Measurements from ENCODE around the gene STOX2. TPM values are rescaled to one million over a fixed set of nuclear protein-coding genes. Genes with fewer than 3 reads are reported as not detected.

Gene STOX2
- total and polyA plus RNA-seq, 12 donors, result 1.1 to 12.9 (median 5.2) TPM

DNA sequence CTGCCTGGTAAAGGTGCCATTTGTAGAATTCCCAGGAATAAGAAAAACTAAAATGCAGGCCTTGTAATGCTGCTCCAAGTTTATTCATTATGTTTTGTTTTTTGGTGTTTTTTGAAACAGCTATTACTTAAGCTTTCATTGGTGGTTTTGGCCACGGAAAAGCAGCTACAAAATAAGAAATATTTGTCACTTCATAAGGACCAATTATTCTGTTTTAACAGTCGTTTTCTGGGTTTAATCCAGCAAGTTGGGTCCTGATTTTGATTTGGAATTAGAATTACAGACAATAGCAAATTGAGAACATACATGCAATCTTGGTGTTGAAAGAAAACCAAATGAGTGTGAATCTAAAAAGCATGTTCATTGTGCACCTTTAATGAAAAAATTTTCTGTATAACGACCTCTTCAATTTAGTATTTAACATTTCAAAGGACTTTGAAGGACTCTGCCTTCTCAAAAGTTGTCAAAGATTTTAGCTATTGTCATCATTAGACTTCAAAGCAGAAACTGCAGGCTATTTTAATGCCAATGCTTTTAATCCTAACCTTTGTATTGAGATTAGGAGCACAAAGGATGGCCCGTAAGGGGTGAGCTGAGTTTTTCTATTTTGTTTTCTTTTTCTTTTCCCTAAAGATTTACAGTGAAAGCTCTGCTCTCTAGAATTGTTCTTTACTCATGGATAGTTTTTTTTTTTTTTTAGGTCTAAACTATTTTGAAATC lies 26.7 kb upstream of the STOX2 start:
- Histone ChIP-seq H3K27ac (no peak overlapping the region), H3K4me3 (no peak overlapping the region), H3K4me1 (replicated peaks in 1 of 2) (peaks cover 0 to 9% of the 10 kb centered on the region in 2 donors), H3K27me3 (no peaks in the 10 kb centered on the region), H3K9me3 (replicated peaks in 1 of 3) (no peaks in the 10 kb centered on the region), H3K36me3 (replicated peaks in 1 of 2) (no peaks in the 10 kb centered on the region)
- DNase-seq, result no peak
- intact Hi-C loops (cut with DNase I), result no loop called here
- TF ChIP-seq POLR2A (IDR thresholded peaks at IDR 0.05), result no peak
- TF ChIP-seq, protein P1, sequence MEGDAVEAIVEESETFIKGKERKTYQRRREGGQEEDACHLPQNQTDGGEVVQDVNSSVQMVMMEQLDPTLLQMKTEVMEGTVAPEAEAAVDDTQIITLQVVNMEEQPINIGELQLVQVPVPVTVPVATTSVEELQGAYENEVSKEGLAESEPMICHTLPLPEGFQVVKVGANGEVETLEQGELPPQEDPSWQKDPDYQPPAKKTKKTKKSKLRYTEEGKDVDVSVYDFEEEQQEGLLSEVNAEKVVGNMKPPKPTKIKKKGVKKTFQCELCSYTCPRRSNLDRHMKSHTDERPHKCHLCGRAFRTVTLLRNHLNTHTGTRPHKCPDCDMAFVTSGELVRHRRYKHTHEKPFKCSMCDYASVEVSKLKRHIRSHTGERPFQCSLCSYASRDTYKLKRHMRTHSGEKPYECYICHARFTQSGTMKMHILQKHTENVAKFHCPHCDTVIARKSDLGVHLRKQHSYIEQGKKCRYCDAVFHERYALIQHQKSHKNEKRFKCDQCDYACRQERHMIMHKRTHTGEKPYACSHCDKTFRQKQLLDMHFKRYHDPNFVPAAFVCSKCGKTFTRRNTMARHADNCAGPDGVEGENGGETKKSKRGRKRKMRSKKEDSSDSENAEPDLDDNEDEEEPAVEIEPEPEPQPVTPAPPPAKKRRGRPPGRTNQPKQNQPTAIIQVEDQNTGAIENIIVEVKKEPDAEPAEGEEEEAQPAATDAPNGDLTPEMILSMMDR (IDR thresholded peaks at IDR 0.05), result no peak
- 86 to 89% (median 87%) methylated on average over 4 of the region's 4 CpGs for WGBS, 4 donors

DNA sequence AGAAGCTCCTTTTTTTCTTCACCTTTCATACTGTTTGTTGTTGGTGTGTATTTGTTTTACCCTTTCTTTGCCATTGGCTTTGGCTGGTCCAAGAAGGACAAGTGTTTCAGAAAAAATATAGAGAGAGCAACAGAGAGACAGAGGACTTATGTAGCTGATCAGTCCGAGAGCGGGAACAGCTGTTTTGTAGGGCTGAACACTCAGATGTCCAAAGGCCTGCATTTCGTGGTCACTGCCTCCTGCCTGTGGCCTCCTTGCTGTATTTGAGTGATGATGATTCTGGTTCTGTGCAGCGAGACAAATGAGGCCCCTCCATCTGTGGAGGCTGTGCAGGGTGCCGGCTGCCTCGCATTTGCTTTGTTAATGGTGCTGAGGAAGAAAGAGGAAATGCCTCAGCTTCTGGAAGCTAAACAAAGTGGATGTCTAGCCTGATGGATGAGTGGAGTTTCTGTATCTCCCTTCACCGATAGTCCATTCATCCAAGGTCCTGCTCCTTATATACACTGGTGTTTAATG lies 19.8 kb upstream of the STOX2 start:
- no peaks in the 10 kb centered on the region for H3K36me3 ChIP-seq (replicated peaks in 1 of 2)
- no peaks in the 10 kb centered on the region for H3K4me1 ChIP-seq (replicated peaks in 1 of 2)
- no peak overlapping the region for H3K4me3 ChIP-seq
- DNase-seq, result no peak
- WGBS, 4 donors, result 71 to 80% (median 78%) methylated on average over 7 of the region's 7 CpGs
- no peak for TF ChIP-seq POLR2A (IDR thresholded peaks at IDR 0.05)
- TF ChIP-seq, protein P1 (IDR thresholded peaks at IDR 0.05), result no peak
- no peak overlapping the region for H3K27ac ChIP-seq
- intact Hi-C loops (cut with DNase I), result no loop called here
- H3K27me3 ChIP-seq, result no peaks in the 10 kb centered on the region
- no peaks in the 10 kb centered on the region for H3K9me3 ChIP-seq (replicated peaks in 1 of 3)

DNA sequence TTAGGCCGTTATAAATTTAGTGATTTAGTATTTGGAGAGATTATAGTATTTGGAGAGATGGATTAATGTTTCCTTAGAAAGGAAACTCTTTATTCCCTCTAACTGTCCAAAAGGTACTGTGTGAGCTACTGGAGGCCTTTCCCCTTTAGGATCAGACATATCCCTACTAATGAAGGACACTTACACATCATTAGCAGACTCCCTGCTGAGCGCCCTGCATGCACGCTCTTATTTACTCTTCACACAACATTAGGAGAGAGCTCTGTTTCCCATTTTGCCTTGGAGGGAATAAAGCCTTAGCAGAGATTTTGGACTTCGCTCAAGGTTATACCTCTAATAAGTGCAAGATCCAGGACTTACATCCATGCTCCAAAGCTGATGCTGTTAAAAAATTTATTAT lies 17.8 kb upstream of the STOX2 start:
- intact Hi-C loops (cut with DNase I), result no loop called here
- Histone ChIP-seq H3K27me3 (no peaks in the 10 kb centered on the region), H3K36me3 (replicated peaks in 1 of 2) (no peaks in the 10 kb centered on the region), H3K4me1 (replicated peaks in 1 of 2) (no peaks in the 10 kb centered on the region), H3K9me3 (replicated peaks in 1 of 3) (no peaks in the 10 kb centered on the region), H3K4me3 (no peak overlapping the region), H3K27ac (no peak overlapping the region)
- WGBS, 4 donors, result 80 to 90% (median 89%) methylated on average over 4 of the region's 4 CpGs
- no peak for DNase-seq
- TF ChIP-seq POLR2A (IDR thresholded peaks at IDR 0.05), result no peak
- TF ChIP-seq, protein P1 (IDR thresholded peaks at IDR 0.05), result no peak

DNA sequence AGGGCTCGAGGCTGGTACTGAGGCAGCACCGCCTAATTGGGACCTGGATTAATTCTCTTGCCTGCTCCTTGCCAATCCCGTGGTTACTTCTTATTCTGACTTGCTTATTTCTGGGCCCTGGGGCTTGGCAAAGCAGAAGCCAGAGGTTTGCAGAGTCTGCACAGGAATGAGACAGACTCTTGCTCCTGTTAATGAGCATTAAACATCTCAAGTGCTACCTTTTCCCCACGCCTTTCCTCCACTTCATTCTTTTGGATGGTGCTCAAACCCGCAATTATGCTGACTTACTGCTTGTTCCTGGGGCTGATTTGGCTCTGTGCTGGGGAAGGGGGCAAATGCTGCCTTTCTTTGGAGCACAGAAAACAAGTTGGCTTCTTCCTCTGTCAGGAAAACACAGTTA lies 16.5 kb upstream of the STOX2 start:
- no peaks in the 10 kb centered on the region for H3K27me3 ChIP-seq
- intact Hi-C loops (cut with DNase I), result no loop called here
- H3K4me1 ChIP-seq (replicated peaks in 1 of 2), result no peaks in the 10 kb centered on the region
- no peak for TF ChIP-seq POLR2A (IDR thresholded peaks at IDR 0.05)
- TF ChIP-seq, protein P1 (IDR thresholded peaks at IDR 0.05), result no peak
- H3K36me3 ChIP-seq (replicated peaks in 1 of 2), result no peaks in the 10 kb centered on the region
- H3K4me3 ChIP-seq, result no peak overlapping the region
- WGBS, 4 donors, result 72 to 81% (median 78%) methylated on average over 3 to 5 of the region's 5 CpGs
- no peak overlapping the region for H3K27ac ChIP-seq
- no peak for DNase-seq
- H3K9me3 ChIP-seq (replicated peaks in 1 of 3), result no peaks in the 10 kb centered on the region
